HCT116 (cell line): Measurements from ENCODE around the gene TCEANC. TPM values are rescaled to one million over a fixed set of nuclear protein-coding genes. Genes with fewer than 3 reads are reported as not detected.

Experiments
- ATAC-seq: fragments of 200-7000 bp; cut with Tn5 transposase; 2 replicates; pipeline ENCODE4 v1.9.1; 2020; ENCODE audit warnings: mild to moderate bottlenecking, moderate library complexity
- BruUV-seq: library from RNA; stranded (reverse); fragments of 400-500 nt; replicated peaks from 2 replicates; lab custom pipeline; 2021; lab: Mats Ljungman, UMichigan
- CTCF ChIA-PET: fragments of 300-600 bp; sonication (Branson Sonifier 250); formaldehyde crosslinking; loops from one replicate; lab custom pipeline; 2021; ENCODE audit warnings: antibody characterized with exemption; lab: Charles Lee
- POLR2A ChIA-PET: fragments of 300-600, 350-600 bp; sonication (Branson Sonifier 250); formaldehyde crosslinking; loops from one replicate; lab custom pipeline; 2021; ENCODE audit warnings: antibody characterized with exemption; lab: Charles Lee
- RAD21 ChIA-PET, 2 experiments: fragments of 300-600 bp; sonication (Branson Sonifier 250); formaldehyde crosslinking; loops; one replicate each; lab custom pipeline; 2023; ENCODE audit warnings: low total read pairs in 2 of 2; ENCODE audit not compliant: uncharacterized antibody in 2 of 2, unreplicated experiment in 2 of 2, low non-redundant PET in 1 of 2; lab: Charles Lee
- DNase-seq: peaks from one replicate; pipeline ENCODE4 v3.0.0-alpha.2; 2010; ENCODE audit warnings: low read depth, low spot score
- H2AFZ ChIP-seq: fragments of 200-600 bp; shearing (Covaris generic), sonication (generic); 2 replicates; pipeline ENCODE4 v1.6.1; 2017; ENCODE audit warnings: low read depth, mixed run types, mixed read lengths, antibody characterized with exemption, low read length; ENCODE audit not compliant: poor library complexity, severe bottlenecking
- H3K27ac ChIP-seq: 2 replicates; pipeline ENCODE4 v1.5.1; 2012; ENCODE audit warnings: low read depth, low read length
- H3K27me3 ChIP-seq: fragments of 200-600 bp; sonication (generic); 2 replicates; pipeline ENCODE4 v1.6.1; 2016; ENCODE audit warnings: mixed run types, low read length, mixed read lengths; ENCODE audit not compliant: insufficient read depth
- H3K36me3 ChIP-seq, 2 experiments: fragments of 200-500 bp in 1 of 2; fragments of 200-600 bp in 1 of 2; sonication (Bioruptor generic) in 1 of 2; sonication (generic) in 1 of 2; 2 replicates each; pipeline versions ENCODE4 v1.5.1 to v1.6.1; 2014 to 2016; ENCODE audit warnings: low read length in 2 of 2, inconsistent platforms in 1 of 2, mixed read lengths in 1 of 2, mixed run types in 1 of 2; ENCODE audit not compliant: insufficient read depth in 2 of 2, control insufficient read depth in 1 of 2
- H3K4me1 ChIP-seq, 2 experiments: fragments of 200-600 bp in 1 of 2; sonication (generic) in 1 of 2; 2 replicates each; pipeline versions ENCODE4 v1.5.1 to v1.6.1; 2012 to 2017; ENCODE audit warnings: low read length in 2 of 2, inconsistent platforms in 1 of 2, mild to moderate bottlenecking in 1 of 2, mixed read lengths in 1 of 2, mixed run types in 1 of 2, moderate library complexity in 1 of 2; ENCODE audit not compliant: insufficient read depth in 2 of 2, control insufficient read depth in 1 of 2
- H3K4me2 ChIP-seq: fragments of 200-600 bp; sonication (generic); 2 replicates; pipeline ENCODE4 v1.6.1; 2017; ENCODE audit warnings: mixed run types, low read length, mixed read lengths
- H3K4me3 ChIP-seq, 2 experiments: fragments of 200-600 bp in 1 of 2; sonication (generic) in 1 of 2; replicated peaks in 1 of 2; 2 replicates each; pipeline ENCODE4 v1.5.1; 2011 to 2016; ENCODE audit warnings: low read length in 2 of 2, control low read depth in 1 of 2, low read depth in 1 of 2, mild to moderate bottlenecking in 1 of 2, mixed read lengths in 1 of 2, mixed run types in 1 of 2
- H3K79me2 ChIP-seq: fragments of 200-600 bp; sonication (generic); 2 replicates; pipeline ENCODE4 v1.6.1; 2017; ENCODE audit warnings: mild to moderate bottlenecking, mixed run types, low read length, moderate library complexity, mixed read lengths; ENCODE audit not compliant: insufficient read depth
- H3K9ac ChIP-seq: fragments of 200-600 bp; sonication (generic); 2 replicates; pipeline ENCODE4 v1.6.1; 2016; ENCODE audit warnings: low read length, mixed read lengths
- H3K9me2 ChIP-seq: fragments of 200-600 bp; sonication (generic), shearing (Covaris generic); 2 replicates; pipeline ENCODE4 v1.6.1; 2017; ENCODE audit warnings: mixed run types, mild to moderate bottlenecking, moderate library complexity; ENCODE audit not compliant: insufficient read depth
- H3K9me3 ChIP-seq, 2 experiments: fragments of 200-500 bp in 1 of 2; fragments of 200-600 bp in 1 of 2; sonication (Bioruptor generic) in 1 of 2; sonication (generic) in 1 of 2; 2 replicates each; pipeline ENCODE4 v1.6.1; 2014 to 2017; ENCODE audit warnings: low read length in 2 of 2, mixed read lengths in 2 of 2, inconsistent platforms in 1 of 2, low read depth in 1 of 2, mild to moderate bottlenecking in 1 of 2, mixed run types in 1 of 2, moderate library complexity in 1 of 2; ENCODE audit not compliant: control insufficient read depth in 1 of 2, insufficient read depth in 1 of 2
- H4K20me1 ChIP-seq: fragments of 200-600 bp; sonication (generic), shearing (Covaris generic); 2 replicates; pipeline ENCODE4 v1.6.1; 2017; ENCODE audit warnings: mixed run types, mild to moderate bottlenecking, moderate library complexity; ENCODE audit not compliant: insufficient read depth
- CEBPB ChIP-seq: IDR thresholded peaks from 2 replicates; pipeline ENCODE4 v1.6.1; 2012; ENCODE audit warnings: low read depth
- EGR1 ChIP-seq: IDR thresholded peaks from 2 replicates; pipeline ENCODE4 v1.6.1; 2012; ENCODE audit warnings: low read depth
- ELF1 ChIP-seq: IDR thresholded peaks from 2 replicates; pipeline ENCODE4 v1.6.1; 2012; ENCODE audit warnings: low read depth, borderline replicate concordance
- EZH2phosphoT487 ChIP-seq: fragments of 200-600 bp; IDR thresholded peaks from 2 replicates; pipeline ENCODE4 v1.6.1; 2018; ENCODE audit warnings: antibody characterized with exemption, borderline replicate concordance
- FOSL1 ChIP-seq: IDR thresholded peaks from 2 replicates; pipeline ENCODE4 v1.6.1; 2012; ENCODE audit warnings: low read depth
- POLR2A ChIP-seq: IDR thresholded peaks from 2 replicates; pipeline ENCODE4 v1.7.0; 2011; ENCODE audit warnings: borderline replicate concordance; ENCODE audit not compliant: insufficient read depth, insufficient read length; ENCODE audit errors: extremely low read depth
- REST ChIP-seq: IDR thresholded peaks from 2 replicates; pipeline ENCODE4 v1.6.1; 2012; ENCODE audit warnings: low read depth
- SIN3A ChIP-seq: IDR thresholded peaks from 2 replicates; pipeline ENCODE4 v1.6.1; 2012; ENCODE audit warnings: low read depth
- SP1 ChIP-seq: IDR thresholded peaks from 2 replicates; pipeline ENCODE4 v1.6.1; 2012; ENCODE audit warnings: low read depth
- ZBTB33 ChIP-seq: IDR thresholded peaks from 2 replicates; pipeline ENCODE4 v1.6.1; 2011; ENCODE audit warnings: mild to moderate bottlenecking, low read length, moderate library complexity; ENCODE audit not compliant: insufficient replicate concordance; ENCODE audit errors: extremely low read depth
- ZFX ChIP-seq: fragments of 450-650 bp; IDR thresholded peaks from 2 replicates; pipeline ENCODE4 v1.6.1; 2017
- ZNF274 ChIP-seq: fragments of 200-500 bp; sonication (Bioruptor generic); IDR thresholded peaks from 2 replicates; pipeline ENCODE4 v1.6.1; 2014; ENCODE audit warnings: mild to moderate bottlenecking, low read depth, low read length, inconsistent platforms
- intact Hi-C: fragments of 100-400 bp; cut with micrococcal nuclease; formaldehyde crosslinking; loops from 2 replicates; pipeline ENCODE4 v1.10.0; 2022
- total RNA-seq: library from RNA; stranded (reverse); gene quantifications from one replicate; pipeline ENCODE4 v1.2.1, GENCODE V29; 2021; ENCODE audit not compliant: unreplicated experiment
- TF ChIP-seq, protein P1 (sequence below), 3 experiments: fragments of 200-600 bp in 1 of 3; sonication (generic) in 1 of 3; IDR thresholded peaks in 2 of 3; conservative IDR thresholded peaks in 1 of 3; 2 replicates each; pipeline ENCODE4 v1.5.1; 2012 to 2017; ENCODE audit warnings: low read depth in 2 of 3, low read length in 2 of 3, antibody characterized with exemption in 1 of 3, borderline replicate concordance in 1 of 3, control low read depth in 1 of 3, mild to moderate bottlenecking in 1 of 3, mixed read lengths in 1 of 3, mixed run types in 1 of 3, moderate library complexity in 1 of 3; ENCODE audit not compliant: insufficient read depth in 1 of 3
- TF ChIP-seq, protein P2 (sequence below): IDR thresholded peaks from 2 replicates; pipeline ENCODE4 v1.6.1; 2012

Gene TCEANC
- total RNA-seq, 1 experiment from 2014 or later: 1.2 TPM

GRCh38 chrX:13650318-13650717, 2.6 kb upstream of the TCEANC start:
- intact Hi-C loops: no loop called here
- H3K27me3 ChIP-seq: no peaks in the 10 kb centered on the region
- no peaks in the 10 kb centered on the region for H3K9me3 ChIP-seq
- ChIA-PET CTCF (interaction anchor here (0.6 kb wide), 1 partner anchor 290 kb away, joined by 3 read pairs; no protein-coding TSS in a partner anchor), RAD21 (no interaction called here), POLR2A (no interaction called here)
- H4K20me1 ChIP-seq: no peaks in the 10 kb centered on the region
- DNase-seq: no peak
- H3K36me3 ChIP-seq: no peaks in the 10 kb centered on the region
- TF ChIP-seq POLR2A (no peak), ELF1 (no peak)
- no TSS peak for BruUV-seq
- no peaks in the 10 kb centered on the region for H3K79me2 ChIP-seq
- no peaks in the 10 kb centered on the region for H3K9me2 ChIP-seq
- H3K27ac ChIP-seq: no peak overlapping the region
- H3K4me1 ChIP-seq: peaks cover 14 to 31% of the 10 kb centered on the region in 2 experiments
- H3K9ac ChIP-seq: no peak overlapping the region
- H3K4me2 ChIP-seq: no peak overlapping the region
- no peak overlapping the region for H2AFZ ChIP-seq
- no peak overlapping the region for H3K4me3 ChIP-seq
- no peak for ATAC-seq

DNA sequence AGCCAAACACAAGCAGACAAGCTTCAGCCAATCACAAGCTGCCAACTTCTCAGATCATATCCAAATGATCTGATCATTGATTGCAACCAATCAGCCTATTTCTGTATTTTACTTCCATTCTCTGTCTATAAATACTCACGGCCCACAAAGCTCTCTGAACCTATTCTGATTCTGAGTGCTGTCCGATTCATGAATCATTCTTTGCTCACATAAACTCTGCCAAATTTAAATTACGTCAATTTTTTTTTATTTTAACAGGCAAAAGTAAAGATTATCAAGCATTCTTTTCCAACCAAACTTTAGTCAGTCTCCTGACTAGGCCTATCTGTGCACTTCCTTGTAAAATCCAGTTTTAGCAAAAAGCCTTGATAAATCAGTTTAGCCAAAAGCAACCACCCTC, 1.8 kb upstream of the TCEANC start:
- intact Hi-C loops: no loop called here
- RAD21 ChIA-PET: no interaction called here
- no peaks in the 10 kb centered on the region for H3K79me2 ChIP-seq

More for the DNA sequence above, 1.8 kb upstream of the TCEANC start:
- Histone ChIP-seq H3K27ac (no peak overlapping the region), H3K4me2 (no peak overlapping the region), H4K20me1 (no peaks in the 10 kb centered on the region), H2AFZ (no peak overlapping the region), H3K9me3 (no peaks in the 10 kb centered on the region), H3K4me1 (peaks cover 14 to 31% of the 10 kb centered on the region in 2 experiments), H3K27me3 (no peaks in the 10 kb centered on the region), H3K36me3 (no peaks in the 10 kb centered on the region), H3K9ac (no peak overlapping the region), H3K4me3 (no peak overlapping the region), H3K9me2 (no peaks in the 10 kb centered on the region)
- POLR2A ChIA-PET: no interaction called here
- no TSS peak for BruUV-seq
- CTCF ChIA-PET: interaction anchor here (0.6 kb wide), 1 partner anchor 289 kb away, joined by 3 read pairs; no protein-coding TSS in a partner anchor
- DNase-seq (no peak), ATAC-seq (no peak)
- TF ChIP-seq EGR1 (no peak), REST (no peak), ZNF274 (no peak), SP1 (no peak), ZBTB33 (no peak), EZH2phosphoT487 (no peak), FOSL1 (no peak), ZFX (no peak), SIN3A (no peak), CEBPB (no peak)
- TF ChIP-seq, protein P1, sequence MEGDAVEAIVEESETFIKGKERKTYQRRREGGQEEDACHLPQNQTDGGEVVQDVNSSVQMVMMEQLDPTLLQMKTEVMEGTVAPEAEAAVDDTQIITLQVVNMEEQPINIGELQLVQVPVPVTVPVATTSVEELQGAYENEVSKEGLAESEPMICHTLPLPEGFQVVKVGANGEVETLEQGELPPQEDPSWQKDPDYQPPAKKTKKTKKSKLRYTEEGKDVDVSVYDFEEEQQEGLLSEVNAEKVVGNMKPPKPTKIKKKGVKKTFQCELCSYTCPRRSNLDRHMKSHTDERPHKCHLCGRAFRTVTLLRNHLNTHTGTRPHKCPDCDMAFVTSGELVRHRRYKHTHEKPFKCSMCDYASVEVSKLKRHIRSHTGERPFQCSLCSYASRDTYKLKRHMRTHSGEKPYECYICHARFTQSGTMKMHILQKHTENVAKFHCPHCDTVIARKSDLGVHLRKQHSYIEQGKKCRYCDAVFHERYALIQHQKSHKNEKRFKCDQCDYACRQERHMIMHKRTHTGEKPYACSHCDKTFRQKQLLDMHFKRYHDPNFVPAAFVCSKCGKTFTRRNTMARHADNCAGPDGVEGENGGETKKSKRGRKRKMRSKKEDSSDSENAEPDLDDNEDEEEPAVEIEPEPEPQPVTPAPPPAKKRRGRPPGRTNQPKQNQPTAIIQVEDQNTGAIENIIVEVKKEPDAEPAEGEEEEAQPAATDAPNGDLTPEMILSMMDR (IDR thresholded peaks at IDR 0.05 in 2 of 3, conservative IDR thresholded peaks at IDR 0.05 in 1 of 3; ENCODE audit: borderline replicate concordance in 1 of 3, insufficient read depth in 1 of 3, low read depth in 2 of 3, low read length in 2 of 3): no peak
- TF ChIP-seq, protein P2, sequence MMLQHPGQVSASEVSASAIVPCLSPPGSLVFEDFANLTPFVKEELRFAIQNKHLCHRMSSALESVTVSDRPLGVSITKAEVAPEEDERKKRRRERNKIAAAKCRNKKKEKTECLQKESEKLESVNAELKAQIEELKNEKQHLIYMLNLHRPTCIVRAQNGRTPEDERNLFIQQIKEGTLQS: no peak
